Caco-2 (cell line): ENCODE results near the gene HBA1. TPM values are rescaled to one million over a fixed set of nuclear protein-coding genes. Genes with fewer than 3 reads are reported as not detected.
A peak's percentile ranks its signal among the peaks of the same experiment; 100 is the strongest.
"Not testable (repeated sequence)": the region's sequence is repeated elsewhere in the genome, so short reads cannot be mapped to it uniquely, and the experiment has no call there.

Experiments
- BruUV-seq: library from RNA; stranded (reverse); fragments of 400-500 nt; replicated peaks from 2 replicates; lab custom pipeline; 2021; lab: Mats Ljungman, UMichigan
- CTCF ChIA-PET: fragments of 300-600 bp; sonication (Branson Sonifier 250); formaldehyde crosslinking; loops from one replicate; lab custom pipeline; 2022; ENCODE audit warnings: antibody characterized with exemption; lab: Charles Lee
- POLR2A ChIA-PET: fragments of 300-600 bp; sonication (Branson Sonifier 250); formaldehyde crosslinking; loops from one replicate; lab custom pipeline; 2022; ENCODE audit warnings: antibody characterized with exemption; lab: Charles Lee
- DNase-seq, 2 experiments: peaks; one replicate each; pipeline versions ENCODE4 v3.0.0 to v3.0.0-alpha.2; 2020 to 2022
- H3K27me3 ChIP-seq: replicated peaks from 2 replicates; pipeline ENCODE4 v1.6.0; 2011; ENCODE audit warnings: low read length; ENCODE audit not compliant: control insufficient read depth, insufficient read depth
- H3K36me3 ChIP-seq: 2 replicates; pipeline ENCODE4 v1.5.1; 2011; ENCODE audit warnings: low read length; ENCODE audit not compliant: control insufficient read depth, insufficient read depth
- H3K4me1 ChIP-seq: fragments of 250-450 bp; sonication (Bioruptor Pico); 2 replicates; pipeline ENCODE4 v1.5.1; 2020; ENCODE audit warnings: mild to moderate bottlenecking
- H3K4me3 ChIP-seq: 2 replicates; pipeline ENCODE4 v1.5.1; 2011; ENCODE audit warnings: low read depth, mild to moderate bottlenecking, control low read depth, low read length
- H3K9me3 ChIP-seq: fragments of 250-450 bp; sonication (Bioruptor Pico); 2 replicates; pipeline ENCODE4 v1.5.1; 2020; ENCODE audit warnings: mild to moderate bottlenecking, moderate library complexity
- H3K27ac Mint-ChIP-seq: one replicate; pipeline ENCODE4 v1.8.0; 2022; ENCODE audit warnings: mixed read lengths; ENCODE audit not compliant: unreplicated experiment
- H3K27me3 Mint-ChIP-seq: one replicate; pipeline ENCODE4 v1.8.0; 2022; ENCODE audit warnings: mixed read lengths; ENCODE audit not compliant: insufficient read depth, unreplicated experiment
- H3K36me3 Mint-ChIP-seq: one replicate; pipeline ENCODE4 v1.8.0; 2022; ENCODE audit warnings: mild to moderate bottlenecking, mixed read lengths; ENCODE audit not compliant: insufficient read depth, unreplicated experiment
- H3K4me1 Mint-ChIP-seq: one replicate; pipeline ENCODE4 v1.8.0; 2022; ENCODE audit warnings: low read depth, mixed read lengths; ENCODE audit not compliant: unreplicated experiment
- H3K4me3 Mint-ChIP-seq: one replicate; pipeline ENCODE4 v1.8.0; 2022; ENCODE audit warnings: mild to moderate bottlenecking, moderate library complexity, mixed read lengths; ENCODE audit not compliant: unreplicated experiment
- H3K9me3 Mint-ChIP-seq: one replicate; pipeline ENCODE4 v1.8.0; 2022; ENCODE audit warnings: mixed read lengths; ENCODE audit not compliant: unreplicated experiment
- intact Hi-C: fragments of 100-400 bp; cut with micrococcal nuclease; formaldehyde crosslinking; loops from one replicate; pipeline ENCODE4 v1.10.0; 2022; ENCODE audit not compliant: unreplicated experiment
- total RNA-seq: library from RNA; stranded (reverse); gene quantifications from 2 replicates; pipeline ENCODE4 v1.2.3, GENCODE V29; 2022
- TF ChIP-seq, protein P1 (sequence below), 2 experiments: fragments of 200-600 bp in 1 of 2; IDR thresholded peaks; 1 replicate in 1 of 2; 2 replicates in 1 of 2; pipeline versions ENCODE4 v1.5.1 to v1.8.0; 2011 to 2022; ENCODE audit warnings: antibody characterized with exemption in 1 of 2, control low read depth in 1 of 2, inconsistent platforms in 1 of 2, low read depth in 1 of 2, low read length in 1 of 2, mild to moderate bottlenecking in 1 of 2, moderate library complexity in 1 of 2; ENCODE audit not compliant: insufficient read depth in 1 of 2, severe bottlenecking in 1 of 2, unreplicated experiment in 1 of 2

The HBA1 gene
- total RNA-seq, 1 experiment from 2014 or later: 3.6 TPM

DNA sequence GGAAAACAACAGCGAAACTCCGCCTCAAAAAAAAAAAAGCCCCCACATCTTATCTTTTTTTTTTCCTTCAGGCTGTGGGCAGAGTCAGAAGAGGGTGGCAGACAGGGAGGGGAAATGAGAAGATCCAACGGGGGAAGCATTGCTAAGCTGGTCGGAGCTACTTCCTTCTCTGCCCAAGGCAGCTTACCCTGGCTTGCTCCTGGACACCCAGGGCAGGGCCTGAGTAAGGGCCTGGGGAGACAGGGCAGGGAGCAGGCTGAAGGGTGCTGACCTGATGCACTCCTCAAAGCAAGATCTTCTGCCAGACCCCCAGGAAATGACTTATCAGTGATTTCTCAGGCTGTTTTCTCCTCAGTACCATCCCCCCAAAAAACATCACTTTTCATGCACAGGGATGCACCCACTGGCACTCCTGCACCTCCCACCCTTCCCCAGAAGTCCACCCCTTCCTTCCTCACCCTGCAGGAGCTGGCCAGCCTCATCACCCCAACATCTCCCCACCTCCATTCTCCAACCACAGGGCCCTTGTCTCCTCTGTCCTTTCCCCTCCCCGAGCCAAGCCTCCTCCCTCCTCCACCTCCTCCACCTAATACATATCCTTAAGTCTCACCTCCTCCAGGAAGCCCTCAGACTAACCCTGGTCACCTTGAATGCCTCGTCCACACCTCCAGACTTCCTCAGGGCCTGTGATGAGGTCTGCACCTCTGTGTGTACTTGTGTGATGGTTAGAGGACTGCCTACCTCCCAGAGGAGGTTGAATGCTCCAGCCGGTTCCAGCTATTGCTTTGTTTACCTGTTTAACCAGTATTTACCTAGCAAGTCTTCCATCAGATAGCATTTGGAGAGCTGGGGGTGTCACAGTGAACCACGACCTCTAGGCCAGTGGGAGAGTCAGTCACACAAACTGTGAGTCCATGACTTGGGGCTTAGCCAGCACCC, 1.2 kb upstream of the HBA1 start:
- CTCF ChIA-PET: interaction anchor here (0.7 kb wide), 1 partner anchor 68 kb away, joined by 3 read pairs; no protein-coding TSS in a partner anchor

DNA sequence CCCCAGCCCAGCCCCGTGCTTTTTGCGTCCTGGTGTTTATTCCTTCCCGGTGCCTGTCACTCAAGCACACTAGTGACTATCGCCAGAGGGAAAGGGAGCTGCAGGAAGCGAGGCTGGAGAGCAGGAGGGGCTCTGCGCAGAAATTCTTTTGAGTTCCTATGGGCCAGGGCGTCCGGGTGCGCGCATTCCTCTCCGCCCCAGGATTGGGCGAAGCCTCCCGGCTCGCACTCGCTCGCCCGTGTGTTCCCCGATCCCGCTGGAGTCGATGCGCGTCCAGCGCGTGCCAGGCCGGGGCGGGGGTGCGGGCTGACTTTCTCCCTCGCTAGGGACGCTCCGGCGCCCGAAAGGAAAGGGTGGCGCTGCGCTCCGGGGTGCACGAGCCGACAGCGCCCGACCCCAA, 474 bp upstream of the HBA1 start:
- H3K4me3 ChIP-seq, DNase-seq, H3K4me1 ChIP-seq, H3K9me3 Mint-ChIP-seq, POLR2A ChIA-PET, BruUV-seq, H3K27me3 ChIP-seq, H3K27ac Mint-ChIP-seq, CTCF ChIA-PET, H3K36me3 Mint-ChIP-seq, H3K36me3 ChIP-seq, H3K4me1 Mint-ChIP-seq, intact Hi-C loops, H3K4me3 Mint-ChIP-seq, H3K9me3 ChIP-seq: not testable (repeated sequence)
- peaks cover 14% of the 10 kb centered on the region for H3K27me3 Mint-ChIP-seq

More for the DNA sequence above, 1.2 kb upstream of the HBA1 start:
- Mint-ChIP-seq H3K27me3 (peaks cover 18% of the 10 kb centered on the region), H3K27ac (no peak overlapping the region), H3K4me1 (no peaks in the 10 kb centered on the region), H3K4me3 (no peak overlapping the region), H3K36me3 (no peaks in the 10 kb centered on the region), H3K9me3 (no peaks in the 10 kb centered on the region)
- Histone ChIP-seq H3K4me1 (peaks cover 5% of the 10 kb centered on the region; the same call in 1 of the 2 replicates), H3K36me3 (no peaks in the 10 kb centered on the region), H3K27me3 (no peaks in the 10 kb centered on the region), H3K4me3 (no peak overlapping the region), H3K9me3 (no peaks in the 10 kb centered on the region)
- DNase-seq: no peak
- BruUV-seq: no TSS peak
- TF ChIP-seq, protein P1, sequence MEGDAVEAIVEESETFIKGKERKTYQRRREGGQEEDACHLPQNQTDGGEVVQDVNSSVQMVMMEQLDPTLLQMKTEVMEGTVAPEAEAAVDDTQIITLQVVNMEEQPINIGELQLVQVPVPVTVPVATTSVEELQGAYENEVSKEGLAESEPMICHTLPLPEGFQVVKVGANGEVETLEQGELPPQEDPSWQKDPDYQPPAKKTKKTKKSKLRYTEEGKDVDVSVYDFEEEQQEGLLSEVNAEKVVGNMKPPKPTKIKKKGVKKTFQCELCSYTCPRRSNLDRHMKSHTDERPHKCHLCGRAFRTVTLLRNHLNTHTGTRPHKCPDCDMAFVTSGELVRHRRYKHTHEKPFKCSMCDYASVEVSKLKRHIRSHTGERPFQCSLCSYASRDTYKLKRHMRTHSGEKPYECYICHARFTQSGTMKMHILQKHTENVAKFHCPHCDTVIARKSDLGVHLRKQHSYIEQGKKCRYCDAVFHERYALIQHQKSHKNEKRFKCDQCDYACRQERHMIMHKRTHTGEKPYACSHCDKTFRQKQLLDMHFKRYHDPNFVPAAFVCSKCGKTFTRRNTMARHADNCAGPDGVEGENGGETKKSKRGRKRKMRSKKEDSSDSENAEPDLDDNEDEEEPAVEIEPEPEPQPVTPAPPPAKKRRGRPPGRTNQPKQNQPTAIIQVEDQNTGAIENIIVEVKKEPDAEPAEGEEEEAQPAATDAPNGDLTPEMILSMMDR (IDR thresholded peaks at IDR 0.05; ENCODE audit: insufficient read depth in 1 of 2, low read depth in 1 of 2, low read length in 1 of 2, severe bottlenecking in 1 of 2, unreplicated experiment in 1 of 2): no peak
- POLR2A ChIA-PET: no interaction called here
- intact Hi-C loops: no loop called here

- no peaks in the 10 kb centered on the region for H3K36me3 ChIP-seq
- no peak overlapping the region for H3K4me3 ChIP-seq
- peaks cover 14% of the 10 kb centered on the region for H3K36me3 Mint-ChIP-seq
- H3K9me3 ChIP-seq: no peaks in the 10 kb centered on the region
- H3K27me3 Mint-ChIP-seq: peaks cover 11% of the 10 kb centered on the region
- no peak overlapping the region for H3K27ac Mint-ChIP-seq
- H3K9me3 Mint-ChIP-seq: no peaks in the 10 kb centered on the region
- ChIA-PET CTCF (no interaction called here), POLR2A (no interaction called here)
- TF ChIP-seq, protein P1 (IDR thresholded peaks at IDR 0.05; ENCODE audit: insufficient read depth in 1 of 2, low read depth in 1 of 2, low read length in 1 of 2, severe bottlenecking in 1 of 2, unreplicated experiment in 1 of 2): no peak
- H3K4me1 ChIP-seq: peaks cover 5% of the 10 kb centered on the region
- H3K4me1 Mint-ChIP-seq: no peaks in the 10 kb centered on the region
- no peaks in the 10 kb centered on the region for H3K27me3 ChIP-seq
- H3K4me3 Mint-ChIP-seq: peak overlapping the region; percentile 53
- no TSS peak for BruUV-seq
- no peak for DNase-seq
- intact Hi-C loops: no loop called here
Observed at GRCh38 chr16:177394-177822, 928 bp downstream of the HBA1 start.
